IPS-18c (cell line): ENCODE results near the gene SMCO3.

ENCODE experiments used
- H3K4me3 ChIP-seq: 2 replicates; pipeline ENCODE4 v1.7.0; 2013; ENCODE audit warnings: low read depth, mild to moderate bottlenecking, low read length, moderate library complexity; ENCODE audit not compliant: insufficient read depth
- H3K9me3 ChIP-seq: one replicate; pipeline ENCODE4 v1.6.1; 2013; ENCODE audit warnings: mild to moderate bottlenecking, low read length, moderate library complexity; ENCODE audit not compliant: control insufficient read depth, insufficient read depth

Gene SMCO3

GRCh38 chr12:14836336-14837210 is 22.6 kb upstream of the SMCO3 start:
- Histone ChIP-seq H3K4me3 (no peak overlapping the region), H3K9me3 (no peaks in the 10 kb centered on the region)

GRCh38 chr12:14834509-14834908 is 20.5 kb upstream of the SMCO3 start:
- no peaks in the 10 kb centered on the region for H3K9me3 ChIP-seq
- no peak overlapping the region for H3K4me3 ChIP-seq

- Histone ChIP-seq H3K9me3 (no peaks in the 10 kb centered on the region), H3K4me3 (no peak overlapping the region)
Measured at GRCh38 chr12:14833952-14834351, 20.0 kb upstream of the SMCO3 start.

GRCh38 chr12:14833336-14833735 is 19.4 kb upstream of the SMCO3 start:
- H3K4me3 ChIP-seq: no peak overlapping the region
- H3K9me3 ChIP-seq: no peaks in the 10 kb centered on the region

- Histone ChIP-seq H3K9me3 (no peaks in the 10 kb centered on the region), H3K4me3 (no peak overlapping the region)
Measured at GRCh38 chr12:14828892-14829291, 14.9 kb upstream of the SMCO3 start.

- H3K9me3 ChIP-seq: no peaks in the 10 kb centered on the region
- no peak overlapping the region for H3K4me3 ChIP-seq
Measured at GRCh38 chr12:14827043-14827442, 13.1 kb upstream of the SMCO3 start.

GRCh38 chr12:14826491-14826890 is 12.5 kb upstream of the SMCO3 start:
- no peaks in the 10 kb centered on the region for H3K9me3 ChIP-seq
- H3K4me3 ChIP-seq: no peak overlapping the region

GRCh38 chr12:14825256-14825655 is 11.3 kb upstream of the SMCO3 start:
- H3K4me3 ChIP-seq: no peak overlapping the region

GRCh38 chr12:14824012-14824634 is 10.1 kb upstream of the SMCO3 start:
- no peaks in the 10 kb centered on the region for H3K9me3 ChIP-seq
- H3K4me3 ChIP-seq: no peak overlapping the region

More at GRCh38 chr12:14825256-14825655, 11.3 kb upstream of the SMCO3 start:
- H3K9me3 ChIP-seq: no peaks in the 10 kb centered on the region

- Histone ChIP-seq H3K4me3 (no peak overlapping the region), H3K9me3 (no peaks in the 10 kb centered on the region)
Measured at GRCh38 chr12:14811486-14811885, 2.5 kb downstream of the SMCO3 start.

- no peaks in the 10 kb centered on the region for H3K9me3 ChIP-seq
- no peak overlapping the region for H3K4me3 ChIP-seq
Measured at GRCh38 chr12:14810953-14811483, 3.0 kb downstream of the SMCO3 start.

GRCh38 chr12:14810167-14810952 is 3.6 kb downstream of the SMCO3 start:
- Histone ChIP-seq H3K9me3 (no peaks in the 10 kb centered on the region), H3K4me3 (no peak overlapping the region)

- H3K4me3 ChIP-seq: peak overlapping the region; percentile 52
- H3K9me3 ChIP-seq: no peaks in the 10 kb centered on the region
Measured at GRCh38 chr12:14803830-14804160, 10.2 kb downstream of the SMCO3 start.

GRCh38 chr12:14803011-14803829 is 10.8 kb downstream of the SMCO3 start, which contains the start of the genes C12orf60 and WBP11:
TSS of gene C12orf60 (plus strand) at chr12:14803670. CDS start at chr12:14822936, 19,266 bp downstream.
TSS of gene WBP11 (minus strand) at chr12:14803478. CDS start at chr12:14801383, 2,095 bp downstream.
- peak within 1 kb of the TSS; percentile 75 for H3K4me3 ChIP-seq
- no peaks in the 10 kb centered on the region for H3K9me3 ChIP-seq

GRCh38 chr12:14802721-14803010 is 11.3 kb downstream of the SMCO3 start:
- Histone ChIP-seq H3K9me3 (no peaks in the 10 kb centered on the region), H3K4me3 (peak overlapping the region; percentile 75)

GRCh38 chr12:14802247-14802646 is 11.7 kb downstream of the SMCO3 start:
- Histone ChIP-seq H3K9me3 (no peaks in the 10 kb centered on the region), H3K4me3 (peak overlapping the region; percentile 75)

- Histone ChIP-seq H3K9me3 (no peaks in the 10 kb centered on the region), H3K4me3 (no peak overlapping the region)
Measured at GRCh38 chr12:14795028-14795448, 18.9 kb downstream of the SMCO3 start.
